IPS-11a (cell line): ENCODE data around the gene FTO.

Experiments
- H3K4me3 ChIP-seq: one replicate; pipeline ENCODE4 v1.5.1; 2013; ENCODE audit warnings: low read depth, low read length, control low read depth

The FTO gene

GRCh38 chr16:53780051-53780450 is 76.1 kb downstream of the FTO start:
- H3K4me3 ChIP-seq = no peak overlapping the region

GRCh38 chr16:53781023-53781605 is 77.2 kb downstream of the FTO start:
- H3K4me3 ChIP-seq = no peak overlapping the region

GRCh38 chr16:53782148-53782547 is 78.2 kb downstream of the FTO start:
- H3K4me3 ChIP-seq = no peak overlapping the region

- no peak overlapping the region for H3K4me3 ChIP-seq
Observed at GRCh38 chr16:53784291-53784690, 80.3 kb downstream of the FTO start.

- no peak overlapping the region for H3K4me3 ChIP-seq
Observed at GRCh38 chr16:53785044-53785443, 81.1 kb downstream of the FTO start.

GRCh38 chr16:53785916-53786315 is 82.0 kb downstream of the FTO start:
- no peak overlapping the region for H3K4me3 ChIP-seq

- H3K4me3 ChIP-seq = no peak overlapping the region
Observed at GRCh38 chr16:53787423-53787822, 83.5 kb downstream of the FTO start.

- H3K4me3 ChIP-seq = no peak overlapping the region
Observed at GRCh38 chr16:53789137-53789536, 85.2 kb downstream of the FTO start.

- H3K4me3 ChIP-seq = no peak overlapping the region
Observed at GRCh38 chr16:53792161-53792951, 88.4 kb downstream of the FTO start.

- H3K4me3 ChIP-seq = no peak overlapping the region
Observed at GRCh38 chr16:53803451-53803850, 99.5 kb downstream of the FTO start.

GRCh38 chr16:53803998-53804397 is 100.0 kb downstream of the FTO start:
- H3K4me3 ChIP-seq = no peak overlapping the region

- no peak overlapping the region for H3K4me3 ChIP-seq
Observed at GRCh38 chr16:53804467-53804866, 100.5 kb downstream of the FTO start.

GRCh38 chr16:53805113-53805512 is 101.2 kb downstream of the FTO start:
- H3K4me3 ChIP-seq = no peak overlapping the region

- H3K4me3 ChIP-seq = no peak overlapping the region
Observed at GRCh38 chr16:53805752-53806151, 101.8 kb downstream of the FTO start.

- H3K4me3 ChIP-seq = no peak overlapping the region
Observed at GRCh38 chr16:53809088-53809932, 105.4 kb downstream of the FTO start.

- H3K4me3 ChIP-seq = no peak overlapping the region
Observed at GRCh38 chr16:53812914-53813313, 109.0 kb downstream of the FTO start.

- no peak overlapping the region for H3K4me3 ChIP-seq
Observed at GRCh38 chr16:53814801-53815200, 110.8 kb downstream of the FTO start.

GRCh38 chr16:53816211-53816836 is 112.4 kb downstream of the FTO start:
- no peak overlapping the region for H3K4me3 ChIP-seq

GRCh38 chr16:53817117-53817755 is 113.3 kb downstream of the FTO start:
- H3K4me3 ChIP-seq = no peak overlapping the region

GRCh38 chr16:53817812-53818550 is 114.0 kb downstream of the FTO start:
- H3K4me3 ChIP-seq = no peak overlapping the region
